NCI-H524 (cell line): ENCODE measurements around the gene SLC25A33.

ENCODE experiments used
- DNase-seq, 2 experiments: peaks; one replicate each; lab custom pipeline; 2025; lab: John Stamatoyannopoulos, UW

SLC25A33 gene

GRCh38 chr1:9600861-9601834 is 61.9 kb downstream of the SLC25A33 start:
- DNase-seq, result no peak

DNA sequence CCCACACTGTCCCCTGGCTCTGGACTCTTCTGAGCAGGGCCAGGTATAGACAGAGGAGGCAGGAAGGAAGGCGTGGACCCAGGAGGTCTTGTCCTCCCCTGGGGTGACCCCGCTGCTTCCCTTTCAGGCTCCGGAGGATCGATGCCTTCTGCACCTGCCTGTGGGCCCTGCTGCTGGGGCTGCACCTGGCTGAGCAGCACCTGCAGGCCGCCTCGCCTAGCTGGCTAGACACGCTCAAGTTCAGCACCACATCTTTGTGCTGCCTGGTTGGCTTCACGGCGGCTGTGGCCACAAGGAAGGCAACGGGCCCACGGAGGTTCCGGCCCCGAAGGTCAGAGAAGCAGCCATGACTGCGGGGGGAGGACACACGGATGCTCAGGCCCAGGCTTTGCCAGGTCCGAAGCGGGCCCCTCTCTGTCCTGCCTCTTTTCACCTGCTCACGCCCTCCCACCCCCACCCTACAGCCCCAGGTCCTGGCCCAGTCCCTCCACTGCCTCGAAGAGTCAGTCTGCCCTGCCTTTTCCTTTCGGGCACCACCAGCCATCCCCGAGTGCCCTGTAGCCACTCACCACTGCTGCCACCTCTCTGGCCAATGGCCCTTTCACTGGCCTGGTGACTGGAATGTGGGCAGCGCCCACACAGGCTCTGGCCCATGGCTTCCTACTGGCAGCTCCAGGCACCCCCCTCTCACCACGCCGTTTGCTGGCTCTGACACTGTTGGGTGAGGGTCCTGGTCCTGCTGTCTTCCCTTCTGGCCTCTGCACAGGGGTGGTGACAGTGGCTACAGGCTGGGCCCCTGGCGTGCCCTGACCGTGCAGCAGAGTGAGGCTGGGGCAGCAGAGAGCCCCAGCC is 62.9 kb downstream of the SLC25A33 start:
- DNase-seq, result no peak

DNA sequence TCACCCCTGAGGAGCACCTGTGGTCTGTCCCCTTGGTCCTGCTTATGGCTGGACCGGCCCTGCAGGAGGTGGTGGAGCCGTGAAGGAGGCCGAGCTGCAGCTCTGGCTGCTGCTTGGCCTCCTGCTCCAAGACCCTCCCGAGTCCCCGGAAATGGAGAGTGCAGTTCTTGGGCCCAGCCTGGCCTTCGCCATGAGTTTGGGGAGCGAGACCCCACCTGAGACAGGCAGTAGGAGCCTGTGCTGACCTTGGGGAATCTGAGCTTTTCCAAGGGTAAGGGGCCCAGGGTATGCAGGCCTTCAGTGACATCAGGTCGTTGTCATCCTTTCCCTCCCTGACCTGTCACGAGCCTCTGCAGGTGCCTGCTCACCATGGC is 63.5 kb downstream of the SLC25A33 start:
- DNase-seq, result no peak

DNA sequence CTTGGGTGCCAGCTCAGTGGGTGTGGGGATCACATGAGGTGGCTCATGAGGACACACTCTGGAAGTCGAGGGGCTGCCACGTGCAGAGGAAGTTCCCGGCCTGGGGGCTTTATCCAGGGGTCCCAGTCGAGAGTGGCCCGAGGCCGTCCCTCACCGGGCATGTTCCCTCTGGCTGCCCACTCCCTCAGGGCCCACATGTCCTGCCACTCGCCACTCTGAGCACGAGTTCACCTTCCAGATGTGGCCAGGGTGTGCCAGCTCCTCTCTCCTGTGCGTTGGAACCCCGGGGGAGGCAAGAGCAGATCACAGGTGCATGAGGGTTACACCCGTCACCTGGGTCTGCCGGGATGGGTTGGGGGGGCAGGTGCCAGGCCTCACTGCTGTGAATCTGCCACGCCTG is 64.0 kb downstream of the SLC25A33 start:
- no peak for DNase-seq

DNA sequence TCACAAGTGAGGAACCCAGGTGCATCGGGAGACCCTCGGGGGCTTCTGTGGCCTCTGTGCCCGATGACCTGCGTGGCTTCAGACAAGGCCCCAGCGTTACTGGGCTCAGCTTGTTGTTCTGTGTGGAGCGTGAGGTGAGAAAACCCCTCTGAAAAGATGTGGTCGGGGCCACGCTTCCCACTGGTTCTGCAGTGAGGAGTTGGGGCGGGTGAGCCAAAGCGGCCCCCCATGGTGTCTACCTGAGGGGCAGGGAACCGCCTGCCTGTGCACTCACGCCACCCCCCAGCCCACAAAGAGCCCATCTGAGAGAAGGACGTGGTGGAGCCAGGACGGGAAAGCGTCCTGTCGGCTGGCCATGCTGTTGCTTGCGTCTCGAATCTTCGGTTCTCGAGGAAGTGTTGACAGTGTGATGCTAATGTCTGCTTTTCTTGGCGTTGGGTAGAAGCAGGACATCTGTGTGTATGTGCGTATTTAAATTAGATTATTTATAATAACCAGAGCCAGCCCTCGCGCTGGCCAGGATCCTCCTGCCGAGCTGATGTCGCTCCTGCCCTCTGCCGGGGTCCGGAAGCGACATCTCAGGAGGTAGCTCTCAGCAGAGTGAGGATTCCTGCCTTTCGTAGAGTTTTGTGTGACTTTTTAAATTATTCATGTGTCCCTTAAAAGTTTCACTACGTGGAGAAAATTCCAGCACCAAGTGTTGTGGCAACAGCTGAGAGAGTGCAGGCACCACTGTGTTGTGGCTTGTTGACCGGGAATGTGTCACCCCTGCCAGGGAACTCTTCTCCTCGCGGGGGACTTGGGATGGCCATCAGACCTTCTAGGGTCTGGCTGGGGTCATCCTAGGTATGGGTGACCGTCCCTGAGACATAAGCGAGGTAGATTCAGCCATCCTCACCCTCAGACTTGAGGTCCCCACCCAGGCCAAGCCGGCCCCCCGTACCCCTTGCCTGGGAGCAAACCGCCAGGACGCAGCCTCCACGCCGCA is 64.8 kb downstream of the SLC25A33 start:
- no peak for DNase-seq

DNA sequence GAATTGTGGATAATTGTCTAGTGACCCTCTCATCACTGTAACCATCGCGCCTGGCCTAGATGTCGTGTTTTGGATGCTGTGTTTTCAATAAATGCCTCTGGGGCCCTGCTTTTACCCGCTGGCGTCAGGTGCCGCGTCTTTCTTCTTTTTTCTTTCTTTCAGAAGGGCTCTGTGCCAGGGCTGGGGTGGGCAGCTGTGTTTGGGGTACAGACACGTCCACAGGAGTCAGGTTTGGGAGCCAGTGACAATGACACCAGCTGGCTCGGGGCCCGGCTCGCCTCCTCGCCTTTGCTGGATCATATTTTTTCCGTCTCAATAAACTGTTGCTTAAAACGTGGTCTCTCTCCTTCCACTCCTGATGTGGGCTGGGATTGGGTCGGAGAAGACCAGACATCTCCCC is 65.6 kb downstream of the SLC25A33 start:
- no peak for DNase-seq

GRCh38 chr1:9605946-9606455 is 66.7 kb downstream of the SLC25A33 start:
- DNase-seq, result no peak

DNA sequence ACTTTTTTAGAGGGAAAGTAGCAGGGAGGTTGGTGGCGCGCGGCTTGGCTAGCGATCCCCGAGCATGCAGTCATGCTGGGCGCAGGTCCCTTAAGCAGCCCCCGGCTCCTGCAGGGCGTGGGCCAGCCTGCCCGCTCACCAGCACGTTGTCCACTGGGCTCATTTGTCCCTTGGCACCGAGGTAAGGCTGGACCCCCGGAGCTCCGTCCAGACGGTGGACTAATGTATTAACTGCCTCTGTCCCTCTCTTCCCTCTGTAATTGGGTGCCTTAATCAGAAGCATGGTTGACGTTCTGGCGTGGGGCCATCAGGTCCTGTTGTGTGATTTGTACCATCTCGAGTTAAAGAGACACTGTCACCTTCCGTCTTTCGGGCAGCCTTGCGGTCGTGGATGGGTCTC is 67.2 kb downstream of the SLC25A33 start:
- DNase-seq, result no peak

GRCh38 chr1:9606948-9607347 is 67.7 kb downstream of the SLC25A33 start:
- DNase-seq, result no peak

GRCh38 chr1:9607352-9607751 is 68.1 kb downstream of the SLC25A33 start:
- DNase-seq, result no peak

DNA sequence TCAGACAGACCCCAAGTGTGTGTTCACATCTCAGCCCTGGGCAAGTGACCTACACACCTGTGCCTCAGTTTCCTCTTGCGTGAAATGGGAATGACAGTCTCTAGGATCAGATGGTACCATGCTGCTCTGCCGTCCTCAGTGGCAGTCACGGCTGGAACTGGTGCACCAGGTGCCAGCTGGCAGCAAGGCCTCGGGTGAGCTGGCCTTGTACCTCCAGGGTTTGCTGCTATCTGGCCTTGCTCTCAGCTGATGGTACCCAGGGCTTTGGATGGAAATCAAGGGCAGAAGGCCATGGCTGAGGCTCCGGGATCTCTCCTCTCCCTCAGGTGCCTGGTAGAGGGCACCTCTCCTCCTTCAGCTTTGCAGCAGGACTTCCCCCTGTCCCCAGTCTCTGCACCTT is 70.7 kb downstream of the SLC25A33 start:
- no peak for DNase-seq

GRCh38 chr1:9610548-9610947 is 71.3 kb downstream of the SLC25A33 start:
- no peak for DNase-seq

GRCh38 chr1:9611716-9612115 is 72.5 kb downstream of the SLC25A33 start:
- DNase-seq, result no peak

DNA sequence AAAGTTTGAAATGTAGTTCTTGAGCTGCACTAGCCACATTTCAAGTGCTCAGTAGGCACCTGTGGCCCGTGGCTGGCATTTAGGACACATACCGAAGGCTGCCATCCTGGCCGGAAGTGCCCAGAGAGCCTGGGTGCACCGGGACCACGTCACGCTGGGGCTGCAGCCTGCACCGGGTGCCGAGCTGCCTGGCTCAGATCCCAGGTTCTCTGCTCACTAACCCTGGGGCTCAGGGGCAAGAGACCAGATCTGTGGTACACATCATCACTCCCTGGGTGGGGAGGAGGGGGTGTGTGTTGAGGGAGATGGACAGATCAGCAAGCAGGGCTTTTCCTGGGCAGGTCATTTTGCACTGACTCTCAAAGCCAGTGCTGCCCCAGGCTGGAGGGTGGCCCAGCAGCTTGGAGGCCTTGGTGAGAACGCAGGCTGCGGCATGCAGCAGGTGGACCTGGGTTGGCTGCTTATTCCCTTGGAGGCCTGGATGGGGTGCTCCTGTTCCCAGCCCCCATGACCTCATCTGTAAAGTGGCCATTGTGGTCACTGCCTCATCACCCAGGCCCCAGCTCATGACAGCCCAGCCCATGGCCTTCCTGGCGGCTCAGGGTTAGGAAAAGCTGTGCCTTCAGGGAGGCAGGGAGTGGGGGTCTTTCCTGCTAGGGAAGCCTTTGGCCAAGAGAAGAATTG is 73.0 kb downstream of the SLC25A33 start:
- no peak for DNase-seq

GRCh38 chr1:9612871-9613624 is 73.8 kb downstream of the SLC25A33 start:
- no peak for DNase-seq

DNA sequence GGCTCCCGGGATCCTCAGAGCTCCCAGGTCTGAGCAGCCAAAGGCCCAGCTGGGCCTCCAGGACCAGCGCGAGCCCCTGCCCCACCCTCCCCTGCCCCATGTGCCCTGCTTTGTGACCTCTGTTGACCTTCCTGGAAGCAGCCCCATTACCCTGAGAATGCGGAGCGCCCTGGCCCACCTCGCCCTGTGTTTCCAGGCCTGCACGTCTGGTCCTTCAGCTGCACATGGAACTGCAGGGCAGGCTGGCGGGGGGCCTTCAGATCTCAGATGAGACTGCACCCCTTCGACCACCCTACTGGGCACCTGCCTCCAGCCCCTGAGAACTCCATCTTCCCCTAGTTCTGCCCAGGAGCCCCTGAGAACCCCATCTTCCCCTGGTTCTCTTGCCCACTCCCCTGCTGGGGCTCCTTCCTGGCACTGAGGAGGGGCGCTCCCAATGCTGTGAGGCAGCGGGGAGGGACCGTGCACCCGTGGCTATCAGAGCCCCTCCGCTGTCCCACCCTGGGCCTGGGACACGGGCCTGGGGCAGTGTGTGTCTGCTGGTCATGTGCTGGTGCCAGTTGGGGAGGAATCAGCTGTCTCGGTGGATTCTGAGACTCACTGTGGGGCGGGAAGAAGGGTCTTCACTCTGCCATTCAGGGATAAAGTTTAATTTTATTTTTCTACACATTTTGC is 74.5 kb downstream of the SLC25A33 start:
- no peak for DNase-seq

DNA sequence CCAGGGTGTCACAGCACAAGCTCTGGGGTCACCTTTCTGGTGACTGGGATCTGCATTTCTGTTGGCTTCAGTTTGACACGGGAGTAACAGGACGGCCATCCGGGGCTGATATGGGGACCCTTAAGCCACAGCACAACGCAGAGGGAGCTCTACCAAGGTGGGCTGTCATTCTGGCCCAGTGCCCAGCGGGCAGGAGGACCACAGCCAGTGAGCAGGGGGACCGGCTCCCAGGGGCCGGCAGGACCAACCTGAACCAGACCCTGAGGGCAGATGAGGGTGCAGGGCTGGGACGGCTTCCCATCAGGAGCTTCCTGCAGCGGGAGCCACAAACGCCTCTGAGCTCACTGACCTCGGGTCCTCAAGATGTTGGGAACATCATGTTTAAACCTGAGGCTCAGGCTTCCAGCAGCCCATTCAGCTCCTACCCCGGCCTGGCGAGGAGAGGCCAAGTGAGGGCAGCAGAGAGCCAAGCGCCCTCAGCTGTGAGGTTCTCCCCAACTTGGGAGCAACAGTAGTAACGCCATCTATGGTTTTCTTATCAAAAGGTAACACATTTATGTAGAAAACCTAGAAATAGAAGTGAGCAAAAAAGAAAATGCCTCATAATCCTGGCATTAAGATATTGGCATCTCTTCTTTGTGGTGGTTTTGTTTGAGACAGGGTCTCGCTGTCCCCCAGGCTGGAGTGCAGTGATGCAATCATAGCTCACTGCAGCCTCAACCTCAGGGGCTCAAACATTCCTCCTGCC is 76.2 kb downstream of the SLC25A33 start:
- peak; percentile 20 to 56 for DNase-seq

GRCh38 chr1:9618909-9619679 is 79.8 kb downstream of the SLC25A33 start:
- no peak for DNase-seq
